Subcutaneous adipose tissue (tissue), 4 donors: ENCODE measurements around the gene RBBP8NL. TPM values are rescaled to one million over a fixed set of nuclear protein-coding genes. Genes with fewer than 3 reads are reported as not detected.

Experiments
- total RNA-seq, 4 donors: library from RNA; depleted of rRNA; stranded (reverse); fragments of >200 nt; gene quantifications; one replicate each; pipeline ENCODE4 v1.1.0, GENCODE V29; 2016
- TF ChIP-seq, protein P1 (sequence below): fragments of 450-650 bp; IDR thresholded peaks from one replicate; pipeline ENCODE4 v1.5.1; 2016; ENCODE audit warnings: low read depth, mild to moderate bottlenecking, control low read depth, antibody characterized with exemption, moderate library complexity

RBBP8NL gene
- total RNA-seq, 4 donors from 2014 or later, result not detected

DNA sequence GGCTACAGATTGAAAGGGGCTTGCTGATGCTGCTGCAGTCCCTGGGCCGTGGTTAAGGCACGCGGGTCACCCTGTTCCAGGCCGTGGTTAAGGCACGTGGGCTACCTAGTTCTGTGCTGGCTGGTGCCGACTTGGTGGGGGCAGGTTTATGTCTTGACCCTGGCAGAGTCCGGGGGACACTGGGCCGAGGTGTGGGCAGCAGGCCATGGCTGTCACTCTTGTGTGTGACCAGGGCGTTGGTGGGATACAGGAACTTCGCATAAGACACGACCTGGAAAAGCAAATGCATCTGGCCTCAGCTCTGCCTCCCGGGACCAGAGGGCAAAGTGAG, 34.0 kb downstream of the RBBP8NL start:
- TF ChIP-seq, protein P1, sequence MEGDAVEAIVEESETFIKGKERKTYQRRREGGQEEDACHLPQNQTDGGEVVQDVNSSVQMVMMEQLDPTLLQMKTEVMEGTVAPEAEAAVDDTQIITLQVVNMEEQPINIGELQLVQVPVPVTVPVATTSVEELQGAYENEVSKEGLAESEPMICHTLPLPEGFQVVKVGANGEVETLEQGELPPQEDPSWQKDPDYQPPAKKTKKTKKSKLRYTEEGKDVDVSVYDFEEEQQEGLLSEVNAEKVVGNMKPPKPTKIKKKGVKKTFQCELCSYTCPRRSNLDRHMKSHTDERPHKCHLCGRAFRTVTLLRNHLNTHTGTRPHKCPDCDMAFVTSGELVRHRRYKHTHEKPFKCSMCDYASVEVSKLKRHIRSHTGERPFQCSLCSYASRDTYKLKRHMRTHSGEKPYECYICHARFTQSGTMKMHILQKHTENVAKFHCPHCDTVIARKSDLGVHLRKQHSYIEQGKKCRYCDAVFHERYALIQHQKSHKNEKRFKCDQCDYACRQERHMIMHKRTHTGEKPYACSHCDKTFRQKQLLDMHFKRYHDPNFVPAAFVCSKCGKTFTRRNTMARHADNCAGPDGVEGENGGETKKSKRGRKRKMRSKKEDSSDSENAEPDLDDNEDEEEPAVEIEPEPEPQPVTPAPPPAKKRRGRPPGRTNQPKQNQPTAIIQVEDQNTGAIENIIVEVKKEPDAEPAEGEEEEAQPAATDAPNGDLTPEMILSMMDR, result no peak

DNA sequence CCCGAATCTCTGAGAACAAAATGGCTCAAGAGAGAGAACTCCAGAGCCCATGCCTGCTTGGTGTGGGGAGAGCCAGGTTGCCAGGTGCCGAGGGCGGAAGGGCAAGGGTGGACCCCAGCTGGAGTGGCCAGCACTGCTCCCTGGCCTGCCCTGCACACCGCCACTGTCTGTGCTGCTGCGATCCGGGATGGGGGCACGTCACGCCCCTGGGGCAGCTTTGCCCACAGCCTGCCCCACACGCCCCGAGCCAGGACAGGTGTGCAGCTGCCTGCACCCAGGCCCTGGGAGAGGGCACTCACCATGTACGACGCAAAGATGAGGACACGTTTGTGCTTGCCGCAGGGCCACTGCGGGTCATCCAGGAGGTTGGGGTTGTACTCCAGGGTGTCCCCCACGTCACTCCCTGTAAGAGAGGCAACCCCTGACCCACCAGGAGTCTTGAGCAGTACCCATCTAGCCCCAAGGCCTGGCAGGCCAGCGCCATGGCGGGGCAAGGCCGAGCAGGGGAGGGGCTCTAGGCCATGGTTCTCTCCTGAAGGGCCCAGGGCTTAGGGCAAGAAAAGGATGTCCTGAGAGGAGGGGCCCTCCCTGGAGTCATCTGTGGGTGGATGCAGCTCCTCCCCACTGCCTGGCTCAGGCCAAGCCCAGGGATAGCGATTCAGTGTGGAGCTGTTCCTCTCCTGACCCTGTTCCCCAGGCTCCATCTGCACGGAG, 34.6 kb downstream of the RBBP8NL start:
- TF ChIP-seq, protein P1, result no peak

DNA sequence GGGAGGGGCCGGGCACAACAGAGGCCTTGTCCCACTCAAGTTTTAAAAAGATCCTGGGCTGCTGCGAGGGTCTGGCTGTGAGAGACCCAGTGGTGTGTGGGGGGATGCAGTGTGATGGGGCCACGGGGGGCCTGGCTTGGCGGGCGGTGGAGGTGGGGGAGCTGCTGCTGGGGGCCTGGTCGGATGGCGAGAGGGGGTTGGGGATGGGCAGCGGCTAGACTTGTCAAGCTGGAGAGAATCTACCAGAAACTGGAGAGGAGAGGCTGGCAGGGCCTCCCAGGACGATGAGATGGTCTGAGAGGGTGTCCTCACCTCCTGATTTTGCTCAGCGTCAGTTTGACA, 35.3 kb downstream of the RBBP8NL start:
- TF ChIP-seq, protein P1, result no peak

DNA sequence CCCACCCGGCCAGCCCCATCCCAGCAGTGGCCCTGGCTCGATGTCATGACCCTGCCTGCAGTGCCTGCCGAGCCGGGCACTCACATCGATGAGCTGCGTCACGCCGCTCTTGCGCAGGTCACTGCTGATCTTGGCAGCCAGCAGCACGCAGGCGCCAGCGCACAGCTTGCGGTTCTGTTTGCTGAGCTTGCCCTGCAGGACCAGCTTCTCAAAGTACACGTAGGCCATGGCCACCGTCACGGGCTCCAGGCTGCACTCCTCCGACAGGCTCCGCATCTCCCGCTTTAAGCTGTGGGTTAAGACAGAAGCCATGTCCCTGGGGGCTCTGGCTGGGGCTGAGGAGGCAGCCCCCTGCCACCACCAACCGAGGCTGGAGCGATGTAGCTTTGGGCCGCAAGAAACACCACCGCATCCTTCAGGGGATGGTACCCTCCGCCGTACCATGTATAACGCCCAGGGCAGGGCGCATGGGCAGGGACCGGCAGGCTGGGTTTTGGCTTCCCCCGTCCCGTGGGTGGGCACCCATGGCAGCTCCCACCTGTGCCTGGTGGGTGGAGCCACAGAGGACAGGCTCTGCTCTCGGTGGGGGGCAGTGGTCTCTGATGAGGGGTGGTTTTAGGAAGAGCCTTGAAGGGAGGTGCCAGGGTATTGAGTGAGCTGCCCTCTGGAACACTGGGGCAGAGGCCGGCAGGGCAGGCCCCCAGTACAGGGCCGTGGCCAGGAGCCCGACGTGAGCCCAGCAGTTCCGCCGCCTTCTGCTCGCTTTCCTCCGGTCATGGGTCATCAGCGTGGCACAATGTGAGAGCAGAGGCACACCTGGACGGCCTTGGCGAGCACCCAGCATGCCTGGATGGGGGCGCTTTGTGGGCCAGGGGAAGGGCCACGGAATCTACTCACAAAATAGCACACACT, 35.9 kb downstream of the RBBP8NL start:
- TF ChIP-seq, protein P1, result no peak

DNA sequence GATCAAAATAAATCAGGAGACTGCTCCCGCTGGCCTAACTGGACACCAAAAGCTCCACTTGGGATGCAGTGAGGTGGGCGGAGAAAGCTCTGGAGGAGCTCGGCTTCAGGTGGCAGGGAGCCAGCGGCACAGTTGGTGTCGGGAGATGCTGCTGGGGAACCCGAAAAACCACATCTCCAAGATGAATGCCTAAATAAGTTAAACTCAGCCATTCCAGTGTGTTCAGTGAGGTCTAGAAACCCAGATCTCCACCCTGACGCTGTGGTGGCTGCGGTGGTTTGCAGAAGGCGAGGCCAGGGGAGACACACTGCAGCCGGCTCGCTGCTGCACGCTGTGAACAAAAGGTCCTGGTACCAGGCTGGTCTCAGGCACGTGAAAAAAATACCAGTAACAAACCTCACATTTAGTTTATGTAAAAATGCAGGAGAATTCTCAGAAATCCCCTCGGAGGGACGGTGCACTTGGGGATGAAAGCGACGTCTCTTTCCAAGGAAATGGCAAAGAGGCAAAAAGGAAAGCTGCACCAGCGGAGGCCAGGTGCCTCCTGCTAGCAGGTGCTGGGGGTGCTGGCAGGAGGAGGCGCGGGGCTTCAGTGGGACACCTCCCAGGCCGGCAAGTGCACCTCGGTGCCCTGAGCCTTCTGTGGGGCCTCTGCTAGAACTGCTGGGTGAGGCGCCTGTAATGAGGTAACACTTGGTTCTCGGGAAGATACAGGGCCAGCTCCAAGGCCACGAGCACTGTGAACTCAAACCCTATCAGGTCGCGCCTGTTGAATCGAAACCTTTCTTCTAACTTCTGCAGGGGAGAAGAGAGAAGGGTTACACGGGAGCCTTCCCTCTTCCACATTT, 36.8 kb downstream of the RBBP8NL start:
- TF ChIP-seq, protein P1, result no peak

DNA sequence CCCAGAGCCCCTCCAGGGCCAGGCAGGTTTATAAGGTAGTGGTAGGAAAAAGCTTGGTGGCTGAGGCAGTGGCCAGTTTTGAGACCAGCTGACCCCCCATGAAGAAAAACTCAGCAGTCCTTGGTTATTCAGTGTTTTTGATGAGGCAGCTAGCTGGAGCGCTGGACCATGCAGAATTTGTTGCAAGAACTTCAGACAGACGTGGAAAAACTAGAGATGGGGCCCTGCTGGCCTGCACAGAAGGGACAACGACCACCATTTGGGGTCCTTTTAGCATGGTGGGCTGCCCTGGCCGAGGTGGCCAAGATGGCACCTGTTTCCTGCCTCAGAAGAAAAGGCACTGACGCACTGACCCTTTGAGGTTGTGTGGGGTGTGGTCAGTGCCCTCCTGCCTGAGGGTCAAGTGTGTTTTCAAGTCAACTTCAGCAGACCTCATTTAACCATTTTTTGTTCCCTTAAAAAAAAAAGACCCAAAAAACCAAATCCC, 37.7 kb downstream of the RBBP8NL start:
- TF ChIP-seq, protein P1, result no peak
